CD4-positive, alpha-beta T cell treated with Interleukin-6 at 100 ng/mL for 8 hours (primary cell): ENCODE measurements around the gene SNX21.
"Not testable (repeated sequence)": the region's sequence is repeated elsewhere in the genome, so short reads cannot be mapped to it uniquely, and the experiment has no call there.

Experiments used
- DNase-seq: peaks from one replicate; pipeline ENCODE4 v3.0.0-alpha.2; 2020; ENCODE audit warnings: mixed read lengths, low spot score

The SNX21 gene

GRCh38 chr20:45850238-45850637, 16.6 kb downstream of the SNX21 start:
- no peak for DNase-seq

GRCh38 chr20:45850926-45851325, 17.3 kb downstream of the SNX21 start:
- no peak for DNase-seq

- DNase-seq: no peak
Observed at GRCh38 chr20:45851501-45851900, 17.9 kb downstream of the SNX21 start.

GRCh38 chr20:45852326-45852725, 18.7 kb downstream of the SNX21 start:
- DNase-seq: no peak

GRCh38 chr20:45853484-45853883, 19.9 kb downstream of the SNX21 start:
- no peak for DNase-seq

GRCh38 chr20:45857114-45857881, 23.7 kb downstream of the SNX21 start, which contains the start of the genes ACOT8 and ZSWIM3:
ACOT8 (minus strand) TSS chr20:45857392; CDS start chr20:45857315, 77 bp downstream.
ZSWIM3 (plus strand) TSS chr20:45857614; CDS start chr20:45857826, 212 bp downstream.
- DNase-seq: peak; percentile 100

- peak; percentile 34 for DNase-seq
Observed at GRCh38 chr20:45857882-45858216, 24.2 kb downstream of the SNX21 start.

GRCh38 chr20:45859916-45860315, 26.3 kb downstream of the SNX21 start:
- DNase-seq: no peak

- DNase-seq: no peak
Observed at GRCh38 chr20:45860560-45861220, 27.1 kb downstream of the SNX21 start.

GRCh38 chr20:45861221-45862075, 27.8 kb downstream of the SNX21 start:
- DNase-seq: no peak

GRCh38 chr20:45863543-45864470, 30.2 kb downstream of the SNX21 start:
- no peak for DNase-seq

GRCh38 chr20:45866454-45866853, 32.9 kb downstream of the SNX21 start:
- DNase-seq: no peak

GRCh38 chr20:45867136-45867818, 33.7 kb downstream of the SNX21 start:
- no peak for DNase-seq

GRCh38 chr20:45867819-45868176, 34.2 kb downstream of the SNX21 start:
- DNase-seq: no peak

GRCh38 chr20:45872626-45873025, 39.0 kb downstream of the SNX21 start:
- no peak for DNase-seq

GRCh38 chr20:45873409-45874103, 40.0 kb downstream of the SNX21 start:
- DNase-seq: no peak

- DNase-seq: not testable (repeated sequence)
Observed at GRCh38 chr20:45874104-45874481, 40.5 kb downstream of the SNX21 start.

GRCh38 chr20:45874576-45874975, 41.0 kb downstream of the SNX21 start:
- DNase-seq: no peak

- DNase-seq: no peak
Observed at GRCh38 chr20:45878076-45878761, 44.6 kb downstream of the SNX21 start.
